Right renal cortex interstitium (tissue), 3 donors: ENCODE measurements around the gene PDGFA. TPM values are rescaled to one million over a fixed set of nuclear protein-coding genes. Genes with fewer than 3 reads are reported as not detected.
"Not testable (repeated sequence)": the region's sequence is repeated elsewhere in the genome, so short reads cannot be mapped to it uniquely, and the experiment has no call there.

Experiments used
- DNase-seq, 3 donors: peaks; one replicate each; pipeline ENCODE4 v3.0.0-alpha.2; 2013; ENCODE audit warnings: low read depth in 3 of 3, low spot score in 2 of 3
- polyA plus RNA-seq, 3 donors: library from polyadenylated mRNA; unstranded; fragments of 120-200 nt; gene quantifications; one replicate each; pipeline ENCODE4 v1.2.1, GENCODE V29; 2013; ENCODE audit not compliant: insufficient read length in 3 of 3

Gene PDGFA
- polyA plus RNA-seq, 3 donors, result 38.1 to 47.6 (median 44.8) TPM

DNA sequence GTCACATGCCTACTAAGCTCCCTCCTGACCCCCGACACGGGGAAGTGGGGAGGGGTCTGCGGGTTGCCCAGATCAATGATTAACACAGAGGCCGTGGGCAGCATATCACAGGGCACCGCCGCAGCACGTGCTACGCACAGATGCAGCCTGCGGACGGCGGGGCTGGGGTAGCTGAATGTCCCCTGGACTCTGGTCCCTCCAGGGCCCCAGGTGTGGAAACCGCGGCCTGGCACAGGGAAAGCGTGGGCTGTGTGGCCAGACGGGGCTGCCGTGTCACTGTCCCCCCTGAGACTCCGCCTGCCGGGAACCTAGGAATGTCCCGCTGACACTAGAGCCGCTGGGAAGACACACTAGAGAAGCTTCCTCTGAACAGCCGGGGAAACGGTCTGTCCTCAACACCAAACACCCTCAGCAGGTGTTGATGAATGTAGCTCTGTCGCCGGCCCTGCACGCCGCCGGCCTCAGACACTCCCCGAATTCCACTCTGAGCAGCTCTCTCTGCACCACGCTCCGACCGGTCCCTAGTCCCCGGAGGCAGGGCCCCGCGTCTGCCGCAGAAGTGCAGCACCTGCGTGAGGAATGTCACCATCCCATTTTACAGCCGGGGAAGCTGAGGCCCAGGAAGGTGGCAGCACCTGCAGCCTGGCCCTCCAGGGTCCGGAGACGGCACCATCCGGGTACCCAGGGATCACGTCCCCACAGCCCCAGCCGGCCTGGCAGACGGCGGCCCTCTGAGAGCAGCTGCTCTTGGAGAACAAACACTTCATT is 33.4 kb upstream of the PDGFA start:
- no peak for DNase-seq

- DNase-seq, result not testable (repeated sequence)
Observed at GRCh38 chr7:552151-552867, 32.7 kb upstream of the PDGFA start.

GRCh38 chr7:551615-551970 is 31.9 kb upstream of the PDGFA start:
- DNase-seq, result not testable (repeated sequence)

DNA sequence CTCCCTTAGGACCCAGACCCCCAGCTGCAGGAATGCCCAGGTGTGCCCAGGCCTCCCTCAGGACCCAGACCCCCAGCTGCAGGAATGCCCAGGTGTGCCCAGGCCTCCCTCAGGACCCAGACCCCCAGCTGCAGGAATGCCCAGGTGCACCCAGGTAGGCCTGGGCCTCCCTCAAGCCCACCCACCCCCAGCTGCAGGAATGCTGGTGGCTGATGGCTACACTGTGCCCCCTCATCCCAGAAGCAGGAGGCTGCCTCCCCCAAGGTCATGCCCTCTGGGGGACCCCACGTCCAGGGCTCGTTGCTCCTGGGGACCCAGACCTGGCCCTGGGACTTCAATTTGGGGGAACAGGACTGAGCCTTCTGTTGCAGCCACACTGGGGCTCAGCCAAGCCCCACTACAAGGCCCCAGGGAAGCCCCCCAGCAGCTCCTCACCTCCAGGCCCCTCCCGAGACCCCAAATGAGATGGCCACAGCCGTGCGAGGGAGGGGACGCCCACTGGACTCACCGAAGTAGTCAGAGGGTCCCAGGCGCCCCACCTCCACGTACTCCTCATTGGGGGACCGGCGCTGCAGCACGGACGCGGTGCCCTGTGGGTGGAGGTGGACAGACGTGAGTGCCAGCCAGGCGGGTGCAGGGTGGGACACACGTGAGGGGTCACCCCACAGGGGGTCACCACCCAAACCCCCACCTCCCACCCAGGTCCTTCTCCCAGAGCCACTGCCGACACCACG is 31.4 kb upstream of the PDGFA start:
- DNase-seq, result no peak

DNA sequence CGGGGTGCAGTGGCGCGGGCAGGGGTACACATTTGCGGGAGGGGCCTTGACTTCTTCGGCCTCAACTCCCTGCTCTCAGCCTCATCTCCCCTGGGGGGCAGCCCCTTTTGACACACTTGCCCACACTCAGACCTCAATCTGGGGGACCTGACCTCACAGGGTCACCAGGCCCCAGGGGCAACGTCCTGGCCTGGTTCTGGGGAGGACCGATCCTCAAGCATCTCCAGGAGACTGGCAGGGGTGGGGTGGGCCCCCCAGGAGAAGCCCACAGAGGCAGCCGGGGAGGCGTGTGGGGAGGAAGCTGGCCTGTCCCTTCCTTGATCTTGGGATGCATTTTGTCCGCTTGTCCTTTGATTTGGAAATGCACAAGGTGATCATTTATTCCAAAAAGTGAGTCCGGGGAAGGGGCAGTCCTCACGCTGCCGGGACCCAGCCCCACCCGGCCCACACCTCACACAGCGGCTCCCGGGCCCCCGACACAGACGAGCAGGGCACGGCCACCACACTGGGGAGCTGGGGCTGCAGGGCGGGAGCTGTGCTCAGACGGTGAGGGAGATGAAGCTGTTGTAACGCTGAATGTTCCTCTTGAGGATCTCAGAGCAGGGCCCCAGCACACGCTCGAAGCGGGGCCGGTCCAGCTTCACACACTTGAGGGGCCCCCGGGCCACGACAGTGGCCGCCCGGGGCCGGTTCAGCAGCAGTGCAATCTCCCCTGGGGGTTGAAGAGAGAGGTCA is 30.4 kb upstream of the PDGFA start:
- DNase-seq, result no peak

DNA sequence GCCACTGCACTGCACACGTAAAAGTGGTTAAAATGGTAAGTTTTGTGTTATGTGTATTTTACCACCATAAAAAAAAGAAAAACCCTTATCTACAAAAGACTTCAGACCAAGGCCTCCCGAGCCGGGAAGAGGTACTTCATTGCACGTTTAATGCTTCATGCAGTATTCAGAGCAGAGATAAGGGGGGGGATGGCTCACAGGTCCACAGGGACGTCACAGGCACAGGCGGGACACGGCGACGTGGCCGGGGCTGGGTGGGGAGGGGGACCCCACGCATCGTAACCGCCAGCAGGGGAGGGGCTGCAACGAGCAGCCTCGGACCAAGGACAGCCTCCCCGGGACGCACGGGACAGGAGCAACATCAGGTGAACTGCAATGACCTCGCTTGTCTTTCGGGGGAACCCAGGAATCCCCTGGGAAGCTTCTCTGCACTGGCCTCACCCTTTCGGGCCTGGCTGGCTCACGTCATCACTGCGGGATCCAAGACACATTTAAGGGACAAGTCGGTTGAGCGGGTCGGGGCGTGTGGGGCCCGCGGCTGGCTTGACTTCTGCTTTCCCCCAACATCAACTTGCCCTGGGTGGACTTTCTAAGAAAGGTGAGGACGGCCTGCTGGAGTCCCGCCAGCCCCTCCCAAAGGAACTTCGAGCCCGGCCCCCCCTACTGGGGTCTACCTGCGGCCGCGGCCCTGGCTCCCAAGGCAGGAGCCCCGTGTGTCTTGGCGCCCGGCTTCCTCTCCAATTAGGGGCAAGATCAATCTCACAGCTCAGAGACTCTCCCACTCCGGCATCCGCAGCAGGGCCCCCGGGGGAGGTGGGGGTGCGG is 29.6 kb upstream of the PDGFA start:
- DNase-seq, result no peak

- DNase-seq, result no peak
Observed at GRCh38 chr7:548401-548800, 28.8 kb upstream of the PDGFA start.

- no peak for DNase-seq
Observed at GRCh38 chr7:545470-545869, 25.8 kb upstream of the PDGFA start.

DNA sequence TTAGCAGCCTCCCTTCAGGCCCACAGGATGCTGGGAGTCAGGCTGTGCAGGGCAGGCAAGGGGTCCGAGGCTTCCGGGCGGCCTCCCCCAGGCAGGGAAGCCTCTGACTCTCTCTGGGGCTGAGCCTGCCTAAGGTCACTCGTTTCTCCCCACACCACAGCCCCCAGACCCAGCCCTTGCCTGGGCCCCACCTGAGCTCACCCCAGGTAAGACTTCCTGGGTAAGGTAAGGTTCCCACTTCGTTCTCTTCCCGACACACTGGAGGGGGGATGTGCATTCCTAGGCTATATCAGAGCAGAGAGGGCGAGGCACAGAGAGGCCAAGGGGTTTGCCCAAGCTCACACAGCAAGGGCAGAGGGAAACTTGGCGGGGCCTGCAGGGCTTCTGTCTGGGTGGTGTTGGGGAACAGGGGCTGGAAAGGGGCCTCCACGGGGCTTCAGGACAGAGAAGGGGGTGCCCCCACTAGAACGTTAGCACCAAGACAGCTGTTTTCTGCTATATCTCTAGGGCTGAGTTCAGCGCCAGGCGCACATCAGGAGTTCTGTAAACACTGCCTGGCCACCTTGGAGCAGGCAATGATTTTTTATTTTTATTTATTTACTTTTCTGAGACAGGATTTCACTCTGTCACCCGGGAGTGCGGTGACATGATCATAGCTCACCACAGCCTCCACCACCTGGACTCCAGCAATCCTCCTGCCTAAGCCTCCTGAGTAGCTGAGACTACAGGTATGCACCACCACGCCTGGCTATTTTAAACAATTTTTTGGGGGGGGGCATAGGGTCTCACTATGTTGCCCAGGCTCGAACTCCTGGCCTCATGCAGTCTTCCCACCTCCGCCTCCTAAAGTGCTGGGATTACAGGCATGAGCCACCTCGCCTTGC is 24.9 kb upstream of the PDGFA start:
- DNase-seq, result no peak

DNA sequence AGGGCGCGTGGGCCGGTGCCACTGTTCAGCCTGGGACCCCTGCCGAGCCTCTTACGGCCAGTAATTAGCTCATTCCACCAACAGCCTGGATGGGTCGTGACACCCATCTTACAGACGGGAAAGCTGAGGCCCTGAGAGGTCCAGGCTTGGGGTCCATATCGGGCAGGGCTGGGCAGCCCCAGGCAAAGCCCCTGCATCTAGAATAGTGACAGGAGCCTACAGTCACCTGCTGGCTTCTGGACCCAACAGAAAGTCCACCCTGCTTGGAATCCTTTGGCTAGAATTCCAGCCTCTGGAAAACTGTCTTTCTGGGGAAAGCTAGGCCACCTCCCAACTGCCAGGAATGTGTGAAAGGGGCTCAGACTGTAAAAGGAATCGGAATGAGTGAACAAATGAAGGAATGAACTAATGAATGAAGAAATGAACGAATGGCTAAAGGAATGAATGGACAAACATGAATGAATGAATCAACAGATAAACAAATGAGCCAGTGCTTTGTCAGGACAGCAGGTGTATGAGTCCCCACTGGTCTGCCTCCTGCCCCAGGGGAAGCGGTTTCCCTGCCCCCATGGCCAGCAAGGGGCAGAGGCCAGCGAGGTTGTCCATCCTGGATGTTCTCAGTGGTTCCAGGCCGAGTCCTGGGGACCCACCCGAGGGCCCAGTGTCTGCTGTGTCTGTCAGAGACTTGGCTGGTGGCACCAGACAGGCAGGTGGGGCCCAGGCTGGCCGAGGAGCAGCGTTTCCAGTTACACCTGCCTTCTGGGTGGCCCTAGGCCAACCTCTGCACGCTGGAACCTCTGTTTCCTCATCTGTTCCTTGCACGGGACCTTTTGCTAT is 24.1 kb upstream of the PDGFA start:
- no peak for DNase-seq

DNA sequence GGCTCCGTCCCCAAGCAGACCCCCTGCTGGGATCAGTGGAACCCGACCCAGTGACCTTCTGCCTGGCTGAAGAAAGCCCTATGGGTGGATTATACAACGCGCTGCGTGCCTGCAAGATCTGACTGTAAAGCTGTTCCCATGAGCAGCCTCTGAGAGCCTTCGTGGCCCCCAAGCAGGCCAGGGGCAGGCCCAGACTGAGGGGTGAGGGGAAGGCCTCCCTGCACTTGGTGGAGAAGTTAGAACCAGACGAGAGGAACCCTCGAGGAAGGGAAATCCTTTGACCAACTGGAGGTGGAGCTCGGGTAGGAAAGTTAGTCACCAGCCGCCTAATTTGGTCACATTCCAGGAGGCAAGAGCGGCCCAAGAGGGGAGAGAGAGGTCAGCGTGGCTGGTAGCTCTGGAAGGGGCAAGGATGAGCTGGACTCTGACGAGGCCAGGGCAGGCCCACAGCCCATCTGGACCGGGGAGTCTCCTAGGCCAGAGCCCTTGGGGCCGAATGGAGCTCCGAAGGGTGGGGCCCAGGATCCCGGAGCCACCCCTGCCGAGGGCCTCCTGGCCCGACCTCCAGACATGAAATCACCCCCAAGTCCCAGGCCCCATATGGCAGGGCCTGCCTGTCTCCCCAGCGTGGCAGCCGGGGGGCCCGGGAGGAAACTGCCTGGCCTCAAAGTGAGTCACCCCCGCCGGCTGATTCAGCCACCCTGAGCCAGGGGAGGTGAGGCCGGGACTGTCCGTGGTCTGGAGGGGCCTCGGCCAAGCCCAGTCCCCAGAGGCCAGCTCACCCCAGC is 23.3 kb upstream of the PDGFA start:
- DNase-seq, result no peak

GRCh38 chr7:542131-542712 is 22.6 kb upstream of the PDGFA start:
- DNase-seq, result no peak

- no peak for DNase-seq
Observed at GRCh38 chr7:541661-542060, 22.0 kb upstream of the PDGFA start.

- no peak for DNase-seq
Observed at GRCh38 chr7:540997-541396, 21.4 kb upstream of the PDGFA start.

GRCh38 chr7:540579-540978 is 20.9 kb upstream of the PDGFA start:
- no peak for DNase-seq

DNA sequence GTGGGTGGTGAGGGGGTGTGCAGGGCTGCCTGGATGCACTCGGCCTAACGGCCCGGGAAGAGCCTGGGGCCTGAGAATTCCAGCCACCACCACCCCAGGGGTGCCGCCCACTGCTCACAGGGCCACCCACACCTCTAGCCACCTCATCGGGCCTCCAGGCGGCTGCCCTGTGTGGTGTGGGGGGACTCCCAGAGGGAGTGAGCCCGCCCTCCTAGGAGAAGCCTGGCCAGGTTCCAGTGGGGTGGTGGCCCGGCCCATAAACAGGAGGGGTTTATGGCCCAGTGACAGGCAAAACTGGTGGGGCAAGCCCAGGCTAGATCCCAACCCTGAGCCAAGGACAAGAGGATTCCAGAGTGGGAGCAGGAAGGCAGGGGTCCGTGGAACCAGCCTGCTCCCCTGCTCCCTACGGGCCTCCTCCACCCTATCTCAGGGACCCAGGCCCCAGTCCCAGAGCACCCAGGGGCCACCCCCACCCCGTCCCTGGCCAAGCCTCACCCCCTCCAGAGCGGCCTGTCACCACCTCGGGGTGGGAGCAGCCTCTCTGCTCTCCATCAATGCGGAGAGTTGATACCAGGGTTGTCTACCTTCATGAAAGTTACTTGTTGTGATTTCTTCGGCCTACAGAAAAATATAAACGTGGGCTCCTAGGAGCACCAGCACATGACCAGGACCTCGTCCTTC is 20.2 kb upstream of the PDGFA start:
- DNase-seq, result no peak
